Dermis blood vessel endothelial cell (primary cell): ENCODE measurements around the gene MOGAT1. TPM values are rescaled to one million over a fixed set of nuclear protein-coding genes. Genes with fewer than 3 reads are reported as not detected.

Experiments used
- DNase-seq: peaks from one replicate; pipeline ENCODE4 v3.0.0; 2010
- total RNA-seq: library from RNA; depleted of rRNA; stranded (reverse); fragments of >200 nt; gene quantifications from 2 replicates; pipeline ENCODE4 v1.2.3, GENCODE V29; 2014

Gene MOGAT1, protein sequence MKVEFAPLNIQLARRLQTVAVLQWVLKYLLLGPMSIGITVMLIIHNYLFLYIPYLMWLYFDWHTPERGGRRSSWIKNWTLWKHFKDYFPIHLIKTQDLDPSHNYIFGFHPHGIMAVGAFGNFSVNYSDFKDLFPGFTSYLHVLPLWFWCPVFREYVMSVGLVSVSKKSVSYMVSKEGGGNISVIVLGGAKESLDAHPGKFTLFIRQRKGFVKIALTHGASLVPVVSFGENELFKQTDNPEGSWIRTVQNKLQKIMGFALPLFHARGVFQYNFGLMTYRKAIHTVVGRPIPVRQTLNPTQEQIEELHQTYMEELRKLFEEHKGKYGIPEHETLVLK
- not detected in 2 replicates for total RNA-seq

DNA sequence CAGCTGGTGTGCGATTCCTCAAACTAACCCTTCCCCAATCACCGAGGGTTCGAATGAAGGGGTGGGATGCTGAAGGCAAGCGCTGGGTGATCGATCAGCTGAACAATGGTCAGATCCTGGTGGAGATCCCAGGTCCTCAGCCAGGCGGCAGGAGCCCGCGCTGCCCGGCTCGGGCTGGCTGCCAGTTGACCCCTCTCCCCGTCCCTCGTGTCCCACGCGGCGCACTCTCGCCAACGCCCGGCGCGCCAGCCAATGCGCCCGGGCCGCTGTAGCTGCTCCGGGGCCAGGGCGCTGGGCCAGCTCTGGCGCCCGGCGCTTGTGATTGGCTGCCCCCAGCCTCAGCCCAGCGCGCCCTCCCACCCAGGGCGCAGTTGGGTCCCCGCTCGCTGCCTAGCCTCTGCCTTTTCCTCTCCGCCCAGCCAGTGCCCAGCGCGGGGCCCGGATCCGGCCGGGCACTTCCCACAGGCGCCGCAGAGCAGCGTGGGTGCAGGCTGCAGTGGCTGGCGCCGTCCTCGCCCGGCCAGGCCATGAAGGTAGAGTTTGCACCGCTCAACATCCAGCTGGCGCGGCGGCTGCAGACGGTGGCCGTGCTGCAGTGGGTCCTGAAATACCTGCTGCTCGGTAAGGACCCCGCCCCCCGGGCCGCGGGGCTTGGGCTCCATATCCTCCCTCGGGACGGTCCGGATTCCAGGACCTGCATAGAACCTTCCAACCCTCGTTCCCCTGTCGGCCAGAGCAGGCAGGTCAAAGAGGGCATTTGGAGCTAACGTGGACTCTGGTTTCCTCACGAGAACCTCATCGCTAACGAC lies at the start of gene MOGAT1:
Gene MOGAT1 (plus strand): TSS at position 400 of the 809 bp plus-strand sequence. CDS start 128 bp downstream, at position 528.
- peak; percentile 25 for DNase-seq

DNA sequence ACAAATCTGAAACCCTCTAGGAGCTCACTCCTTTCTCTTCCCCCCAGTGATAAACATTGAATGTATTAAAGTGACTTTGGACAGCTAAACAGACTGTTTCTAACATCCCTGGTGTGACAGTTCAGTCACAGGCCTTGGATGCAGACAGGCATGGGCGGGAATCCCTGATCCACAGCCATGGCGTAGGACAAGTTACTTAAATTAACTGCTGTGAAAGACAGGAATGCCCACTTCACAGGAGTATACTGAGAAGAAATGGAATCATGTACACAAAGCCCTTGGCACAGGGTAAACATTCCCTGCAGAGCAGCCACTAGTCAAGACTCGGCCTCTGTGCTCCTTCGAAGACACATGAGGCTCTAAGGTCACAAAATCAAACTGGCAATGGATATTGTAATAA lies 49.6 kb upstream of the MOGAT1 start:
- no peak for DNase-seq

DNA sequence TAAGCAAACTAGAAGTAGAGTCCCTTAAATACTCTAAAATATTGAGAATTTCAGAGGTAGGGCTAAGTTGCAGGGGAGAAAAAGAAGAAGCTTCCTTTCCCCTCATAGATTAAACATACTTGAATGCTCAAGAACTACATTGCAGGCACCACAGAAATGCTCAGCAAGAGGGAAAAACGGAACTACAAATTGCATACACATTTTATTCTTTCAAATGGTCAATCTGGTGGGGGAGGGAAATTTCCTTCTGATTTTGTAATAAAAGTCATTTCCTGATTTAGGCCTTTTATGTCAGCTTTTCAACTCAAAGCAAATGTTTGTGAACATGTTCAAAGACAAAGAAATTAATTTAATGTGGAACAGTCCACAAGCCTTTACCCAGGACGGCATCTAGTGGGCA lies 48.5 kb upstream of the MOGAT1 start:
- DNase-seq: no peak

DNA sequence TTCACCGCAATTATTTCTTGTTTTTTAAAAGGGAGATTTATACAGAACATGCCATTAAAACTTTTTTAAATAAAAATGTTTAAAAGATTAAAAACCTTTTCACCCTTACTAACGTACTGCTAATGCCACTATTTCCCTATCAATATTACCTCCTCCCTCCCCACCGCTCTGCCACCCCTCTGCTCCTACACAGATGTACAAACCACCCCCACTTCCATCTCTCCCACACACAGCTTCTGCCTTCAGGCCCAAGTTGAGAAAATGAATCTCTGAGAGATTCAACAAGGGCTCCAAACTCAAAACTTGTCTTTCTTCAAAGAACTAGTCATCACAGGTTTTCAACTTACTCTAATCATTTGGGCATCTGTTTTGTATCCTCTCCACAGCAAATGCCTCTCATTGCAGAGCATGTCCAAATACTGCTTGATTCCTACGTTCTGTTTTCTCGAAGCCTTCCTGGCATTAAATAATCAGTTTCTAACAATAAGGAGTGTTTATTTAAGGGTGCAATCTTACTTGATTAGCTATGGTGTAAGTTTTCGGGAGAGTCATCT lies 47.6 kb upstream of the MOGAT1 start:
- no peak for DNase-seq

DNA sequence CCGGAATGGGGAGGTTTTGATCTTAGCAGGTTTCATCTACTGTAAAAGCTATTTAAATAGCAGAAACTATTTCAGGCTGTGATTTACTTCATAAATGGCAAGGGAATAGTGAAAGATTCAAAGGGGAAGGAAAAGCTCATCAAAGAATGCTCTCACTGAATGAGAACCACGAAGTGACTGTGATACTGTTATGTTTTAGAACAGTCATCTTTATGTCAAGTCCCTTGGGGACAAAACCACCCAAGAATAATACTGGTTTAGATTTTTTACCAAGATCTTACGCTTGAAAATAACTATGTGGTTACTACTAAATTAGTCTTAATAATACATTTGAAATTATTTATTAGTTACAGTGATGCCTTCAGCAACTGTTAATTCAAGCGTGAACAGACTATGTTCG lies 43.7 kb upstream of the MOGAT1 start:
- no peak for DNase-seq

DNA sequence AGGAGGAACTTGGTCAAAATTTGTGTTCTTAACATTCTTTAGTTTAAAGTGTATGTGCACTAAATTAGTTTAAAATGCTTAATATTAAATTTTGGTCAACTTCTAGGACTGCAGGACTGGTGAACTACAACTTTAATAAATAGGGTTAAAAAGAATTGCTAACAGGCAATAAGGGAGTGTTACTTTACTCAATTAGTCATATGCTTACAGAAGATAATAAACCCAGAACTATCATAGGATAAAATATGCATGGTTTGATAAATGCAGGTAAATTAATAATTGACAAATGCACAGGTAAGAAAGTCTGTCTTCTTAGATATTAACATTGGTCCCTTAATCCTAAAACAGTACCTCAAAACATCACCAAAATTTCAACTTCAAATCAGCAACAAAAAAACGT lies 36.2 kb upstream of the MOGAT1 start:
- no peak for DNase-seq

DNA sequence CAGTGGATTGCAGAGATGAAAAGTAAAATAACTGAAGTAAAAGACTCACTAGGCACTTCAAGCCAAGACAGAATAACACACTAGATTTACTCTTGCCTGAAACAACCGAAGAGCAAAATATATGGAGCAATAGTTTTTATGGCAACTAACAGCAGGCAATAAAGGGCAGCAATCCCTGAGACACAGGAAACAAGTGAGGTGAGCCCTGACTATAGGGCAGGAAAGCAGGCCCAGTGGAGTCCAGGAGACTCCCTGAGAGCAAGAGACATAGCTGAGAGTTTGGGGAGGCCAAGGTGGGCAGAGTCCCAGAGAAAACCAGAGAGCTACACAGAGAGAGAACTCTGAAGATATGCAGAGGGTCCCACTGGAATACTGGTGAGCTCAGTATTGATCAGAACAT lies 34.4 kb upstream of the MOGAT1 start:
- no peak for DNase-seq

DNA sequence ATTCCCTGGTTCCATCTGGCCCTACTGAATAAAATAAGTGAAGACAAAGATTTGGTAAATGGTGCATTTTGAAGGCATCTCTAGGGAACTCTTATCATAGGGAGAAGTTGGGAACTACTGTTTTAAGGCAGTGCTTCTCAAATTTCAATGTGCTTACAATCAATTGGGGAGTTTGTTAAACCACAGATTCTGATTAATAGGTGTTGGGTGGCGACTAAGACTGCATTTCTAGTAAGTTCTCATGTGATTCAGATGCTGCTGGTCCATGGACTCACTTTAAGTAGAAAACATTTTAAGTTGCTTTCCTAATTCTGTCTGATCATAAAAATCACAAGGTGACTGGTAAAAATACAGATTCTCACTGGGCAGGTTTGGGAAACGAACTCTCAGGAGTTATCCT lies 30.1 kb upstream of the MOGAT1 start:
- no peak for DNase-seq

DNA sequence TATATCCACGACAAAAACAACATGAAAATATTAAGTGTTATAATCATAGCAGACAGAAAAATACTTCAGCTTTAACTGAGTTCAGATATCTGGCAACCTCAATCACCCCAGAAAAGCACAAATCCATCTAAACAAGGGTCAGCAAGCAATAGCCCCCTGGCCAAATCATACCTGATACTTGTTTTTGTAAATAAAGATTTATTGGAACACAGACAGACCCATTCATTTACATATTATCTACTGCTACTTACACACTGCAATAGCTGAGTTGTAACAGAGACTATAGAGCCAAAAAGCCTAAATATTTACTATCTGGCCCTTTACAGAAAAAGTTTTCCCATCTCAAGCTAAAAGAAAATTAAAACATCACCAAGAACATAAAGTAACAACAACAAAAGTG lies 28.3 kb upstream of the MOGAT1 start:
- DNase-seq: no peak

DNA sequence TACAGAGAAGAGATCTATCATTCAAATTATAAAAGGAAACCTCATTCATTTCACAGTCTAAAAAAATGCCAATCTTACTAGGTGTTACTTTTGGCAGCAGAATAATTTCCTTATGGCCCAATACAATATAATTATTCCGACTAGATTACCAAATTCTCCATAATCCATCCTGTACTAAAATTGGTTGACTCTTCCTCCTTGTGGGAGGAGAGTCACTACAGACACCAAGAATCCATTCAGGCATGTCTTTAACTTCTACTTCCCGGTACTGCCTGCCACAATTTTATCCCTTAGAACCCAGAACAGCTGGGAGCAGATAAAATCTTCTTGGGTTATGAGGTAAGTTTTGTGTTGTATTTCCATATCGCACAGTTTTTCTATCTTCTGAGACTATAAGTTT lies 25.4 kb upstream of the MOGAT1 start:
- DNase-seq: no peak

DNA sequence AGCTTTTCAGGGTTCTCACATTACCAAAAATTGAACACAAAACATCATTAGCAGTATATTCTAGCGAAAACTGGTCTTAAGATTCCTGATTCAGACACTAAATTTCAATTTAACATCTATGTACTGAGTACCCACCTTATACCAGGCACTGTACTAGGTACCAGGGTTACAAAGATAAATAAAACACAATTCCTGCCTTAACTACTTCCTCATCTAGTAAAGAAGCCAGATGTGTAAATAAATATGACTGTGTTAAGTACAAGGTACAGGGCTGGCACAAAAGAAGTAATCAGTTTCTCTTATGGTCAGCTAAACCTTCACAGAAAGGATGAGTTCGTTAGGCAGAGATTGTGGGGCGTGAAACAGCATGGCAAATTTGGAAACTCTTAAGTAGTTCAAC lies 21.7 kb upstream of the MOGAT1 start:
- DNase-seq: no peak

DNA sequence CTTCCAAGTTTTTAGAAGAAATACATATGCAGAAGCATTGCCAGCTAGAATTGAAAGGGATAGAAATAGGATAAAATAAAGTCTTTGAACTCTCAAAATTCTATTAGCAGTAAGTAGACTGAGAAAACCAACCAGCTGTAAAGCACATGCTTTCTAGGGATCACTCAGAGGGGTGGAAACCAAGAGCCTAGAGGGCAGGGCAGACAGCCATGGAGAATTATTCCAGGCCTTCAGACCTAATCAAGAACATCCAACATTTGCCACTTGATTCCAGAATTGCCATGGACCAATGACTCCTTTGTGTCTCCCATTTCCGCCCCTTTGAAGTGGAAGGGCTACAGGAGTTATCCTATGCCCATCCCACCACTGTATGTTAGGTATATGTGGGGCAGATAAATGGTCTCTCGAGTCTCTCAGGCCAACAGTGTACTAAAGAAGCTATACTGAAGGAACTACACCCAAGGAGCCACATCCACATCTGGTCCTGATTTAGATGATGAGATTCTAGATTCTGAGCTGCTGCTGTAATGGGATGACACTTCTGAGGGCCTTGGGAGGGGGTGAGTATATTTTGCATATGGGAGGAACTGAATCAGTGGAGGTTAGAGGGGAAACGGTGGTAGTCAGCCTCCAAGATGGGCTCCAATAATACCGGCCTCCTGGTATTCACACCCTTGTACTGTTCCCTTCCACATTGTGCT lies 19.6 kb upstream of the MOGAT1 start:
- no peak for DNase-seq

DNA sequence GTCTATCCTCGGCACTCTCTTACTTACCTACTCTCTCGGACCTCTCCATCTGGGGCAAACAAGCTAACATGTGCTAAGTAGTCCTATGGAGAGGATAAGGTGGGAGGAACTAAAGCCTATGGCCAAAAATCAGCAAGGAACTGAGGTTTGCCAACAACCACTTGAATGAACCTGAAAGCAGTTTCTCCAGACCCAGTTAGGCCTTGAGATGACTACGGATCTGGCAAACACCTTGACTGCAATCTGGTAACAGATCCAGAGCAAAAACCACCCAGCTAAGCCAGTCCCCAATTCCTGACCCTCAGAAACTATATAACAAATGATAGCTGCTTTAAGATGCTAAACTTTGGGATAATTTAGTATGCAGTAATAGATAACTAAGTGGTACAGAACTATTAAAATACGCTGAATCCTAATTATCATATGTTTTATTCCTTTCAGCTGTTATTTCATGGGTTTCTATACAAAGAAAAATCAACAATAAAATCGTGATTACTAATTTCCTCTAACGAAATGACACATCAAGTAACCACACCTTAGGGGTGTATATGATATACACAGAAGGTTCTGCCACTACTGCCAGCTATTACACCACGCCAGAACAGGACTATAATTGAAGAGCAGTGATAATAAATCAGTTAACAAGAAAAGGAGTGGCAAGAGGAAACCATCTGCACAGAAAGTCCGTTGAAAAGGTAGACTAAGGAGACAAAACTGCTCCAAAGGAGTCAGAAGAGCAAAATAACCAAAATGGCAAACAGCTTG lies 18.8 kb upstream of the MOGAT1 start:
- DNase-seq: peak; percentile 38

DNA sequence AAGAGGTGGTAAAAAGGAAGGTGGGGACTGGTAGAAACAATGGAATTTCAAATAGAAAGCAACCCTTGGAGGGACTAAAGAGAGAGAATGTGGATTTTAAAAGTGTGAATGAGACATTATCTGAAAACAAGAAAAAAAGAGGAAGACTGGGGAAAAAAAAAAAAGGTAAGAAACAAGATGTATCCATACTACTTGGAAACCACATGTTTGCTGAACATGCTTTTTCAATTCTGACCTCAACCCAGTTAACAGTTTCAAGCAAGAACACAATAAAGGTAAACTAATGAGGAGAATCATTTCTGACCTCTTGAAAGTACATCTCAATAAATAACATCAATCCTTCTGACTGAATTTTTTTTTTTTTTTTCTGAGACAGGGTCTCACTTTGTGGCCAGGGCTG lies 18.2 kb upstream of the MOGAT1 start:
- DNase-seq: no peak

DNA sequence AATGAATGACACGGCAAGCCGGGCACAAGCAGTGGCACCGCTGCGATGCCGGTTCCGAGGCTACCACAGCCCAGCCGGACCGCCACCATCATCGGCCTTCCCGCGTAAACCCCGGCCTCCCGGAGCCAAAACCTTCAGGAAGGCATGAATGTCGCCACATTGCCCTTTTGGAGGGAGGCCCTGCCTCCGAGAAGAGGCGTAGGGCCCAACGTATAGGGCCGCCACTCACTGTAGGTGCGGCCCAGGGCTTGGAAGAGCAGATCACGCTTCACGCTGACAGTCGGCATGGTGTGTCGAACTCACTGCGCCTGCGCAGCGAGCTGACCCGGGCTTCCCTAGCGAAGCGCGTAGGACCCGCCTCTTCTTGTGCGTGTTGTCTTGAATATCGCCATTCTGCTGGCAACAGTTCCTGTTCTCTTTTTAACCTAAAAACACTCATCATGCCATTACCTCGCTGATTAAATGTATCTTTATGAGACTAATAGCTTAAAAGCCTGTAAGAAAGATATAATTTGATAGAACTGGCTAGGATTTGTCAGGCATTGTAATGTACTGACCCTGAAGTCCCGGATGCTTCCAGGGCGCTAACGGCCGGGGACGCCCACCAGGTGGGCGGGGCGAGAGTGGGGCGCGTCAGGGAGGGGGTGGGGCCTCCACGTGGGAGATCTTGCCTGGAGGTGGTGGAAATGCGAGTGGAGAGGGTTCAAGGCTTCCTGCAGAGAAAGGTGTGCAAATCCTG lies 15.5 kb upstream of the MOGAT1 start, which contains the start of gene FARSB:
Gene FARSB (minus strand): TSS at position 306 of the 739 bp plus-strand sequence. CDS start 19 bp downstream, at position 287.
- peak; percentile 98 for DNase-seq

DNA sequence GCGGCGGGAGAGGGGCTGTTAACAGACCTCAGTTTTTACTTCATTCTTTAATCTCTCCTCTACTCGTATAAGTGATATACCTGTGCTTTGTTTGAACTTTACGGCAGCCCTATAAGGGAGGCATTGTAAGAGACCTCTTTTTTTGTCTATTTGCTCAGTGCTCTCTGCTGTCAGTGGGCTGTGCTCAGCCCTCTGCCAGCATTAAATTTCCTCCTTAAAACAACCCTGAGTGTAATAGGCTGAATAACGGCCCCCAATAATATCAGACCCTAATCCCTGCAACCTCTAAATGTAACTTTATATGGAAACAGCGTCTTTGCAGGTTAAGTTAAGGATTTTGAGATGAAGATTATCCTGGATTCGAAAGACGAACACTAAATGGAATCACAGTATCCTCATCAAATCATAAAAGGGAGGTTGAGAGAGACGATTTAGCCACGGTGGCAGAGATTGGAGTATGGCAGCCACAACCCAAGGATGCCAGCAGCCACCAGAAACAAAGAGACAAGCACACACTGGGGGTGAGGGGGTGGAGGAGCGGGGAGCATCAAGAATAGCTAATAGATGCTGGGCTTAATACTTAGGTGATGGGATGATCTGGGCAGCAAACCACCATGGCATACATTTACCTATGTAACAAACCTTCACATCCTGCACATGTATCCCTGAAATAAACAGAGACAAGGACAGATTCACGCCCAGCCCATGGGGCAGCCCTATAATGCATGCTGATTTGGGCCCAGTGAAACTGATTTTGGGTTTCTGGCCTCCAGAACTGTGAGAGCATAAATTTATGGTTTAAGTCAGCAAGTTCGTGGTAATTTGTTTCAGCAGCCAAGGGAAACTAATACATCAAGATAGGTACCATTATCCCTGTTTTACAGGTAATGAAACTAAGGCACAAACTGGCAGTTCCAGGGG lies 14.7 kb upstream of the MOGAT1 start:
- DNase-seq: peak; percentile 17

DNA sequence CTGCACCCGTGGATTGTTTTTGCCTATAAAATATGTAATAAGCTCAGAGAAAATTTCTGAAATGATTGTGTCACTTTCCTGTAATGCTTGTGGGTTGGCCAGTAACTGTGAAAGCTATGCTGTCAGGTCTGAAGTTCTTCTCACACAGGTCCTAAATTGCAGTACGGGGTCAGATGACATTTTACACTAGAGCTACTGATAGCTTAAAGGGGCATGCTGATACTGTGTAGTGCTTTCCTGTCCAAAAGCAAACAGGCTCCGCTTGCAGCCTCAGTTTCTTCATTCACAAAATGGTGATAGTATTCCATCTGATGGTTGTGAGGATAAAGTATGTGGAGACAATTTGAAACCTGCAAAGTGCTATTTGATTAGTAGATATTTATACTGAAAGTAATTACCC lies 8.0 kb upstream of the MOGAT1 start:
- no peak for DNase-seq

DNA sequence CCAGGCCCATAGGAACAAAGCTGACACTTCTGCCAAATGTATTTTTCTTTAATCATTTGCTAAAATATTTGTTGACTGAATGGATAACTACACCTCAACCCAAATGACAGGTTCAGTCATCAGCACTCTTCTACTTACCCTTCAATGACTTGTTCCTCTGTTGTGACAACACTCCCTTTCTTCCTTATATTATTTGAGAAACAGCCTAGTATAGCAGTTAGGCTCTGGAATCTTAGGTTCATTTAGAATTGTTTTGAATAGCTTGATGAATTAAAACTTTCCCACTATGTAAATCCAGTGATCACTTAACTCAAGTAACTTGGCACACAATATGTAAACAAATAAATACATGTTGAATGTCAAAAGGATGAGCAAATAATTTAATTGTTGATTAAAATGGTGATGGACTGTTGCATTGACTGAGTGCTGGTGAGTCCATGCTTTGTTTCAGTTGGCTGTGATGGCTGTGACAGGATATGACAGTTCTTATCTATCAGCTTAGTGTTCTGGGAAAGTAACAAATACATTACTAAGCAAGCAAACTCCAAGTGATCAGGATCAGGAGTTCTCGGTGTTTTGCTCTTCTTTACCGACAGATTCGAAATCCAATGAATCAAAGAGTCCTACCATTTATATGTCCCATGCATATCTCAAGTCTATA lies 2.8 kb upstream of the MOGAT1 start:
- DNase-seq: no peak

DNA sequence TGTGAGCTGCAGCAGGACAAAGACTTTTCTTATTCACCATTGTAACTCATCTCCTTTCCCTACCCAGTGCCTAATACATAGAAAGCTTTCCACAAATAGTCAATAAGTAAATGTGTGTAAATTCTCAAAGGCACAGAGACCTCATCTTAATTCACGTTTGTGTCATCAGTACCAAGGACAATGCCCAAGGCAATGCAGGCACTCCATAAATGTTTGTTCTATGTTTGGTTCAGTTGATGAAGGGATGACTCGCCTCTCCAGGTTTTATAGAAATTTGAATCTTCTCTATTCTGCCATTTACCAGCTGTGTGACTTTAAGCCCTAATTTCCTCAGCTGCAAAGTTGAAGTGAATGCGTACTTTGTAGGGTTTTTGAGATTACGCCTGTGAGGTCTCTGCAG lies 2.1 kb upstream of the MOGAT1 start:
- no peak for DNase-seq
